Testis (tissue), 3 donors: ENCODE data around the gene EDIL3. TPM values are rescaled to one million over a fixed set of nuclear protein-coding genes. Genes with fewer than 3 reads are reported as not detected.

ENCODE experiments used
- DNase-seq: peaks from one replicate; pipeline ENCODE4 v3.0.0-alpha.2; 2019
- H3K27ac ChIP-seq, 2 donors: fragments of 200-600 bp; sonication (generic); one replicate each; pipeline ENCODE4 v1.5.1; 2019
- H3K27me3 ChIP-seq: fragments of 200-600 bp; sonication (generic); one replicate; pipeline ENCODE4 v1.5.1; 2019
- H3K36me3 ChIP-seq: fragments of 200-600 bp; sonication (generic); one replicate; pipeline ENCODE4 v1.5.1; 2017; ENCODE audit warnings: low read depth; ENCODE audit errors: missing control alignments
- H3K4me1 ChIP-seq: fragments of 200-600 bp; sonication (generic); one replicate; pipeline ENCODE4 v1.5.1; 2019
- H3K4me3 ChIP-seq, 2 donors: fragments of 200-600 bp; sonication (generic); one replicate each; pipeline ENCODE4 v1.5.1; 2017 to 2019
- H3K9me3 ChIP-seq: fragments of 200-600 bp; sonication (generic); one replicate; pipeline ENCODE4 v1.5.1; 2017
- POLR2A ChIP-seq: fragments of 450-650 bp; IDR thresholded peaks from one replicate; pipeline ENCODE4 v1.6.1; 2017; ENCODE audit warnings: antibody characterized with exemption, mild to moderate bottlenecking, moderate library complexity
- WGBS, 2 donors: methylation state at CpG; one replicate each; pipeline ENCODE4 v1.1.5; 2018; 5-methylcytosine and 5-hydroxymethylcytosine counted together
- intact Hi-C: fragments of 100-400 bp; cut with DNase I; formaldehyde crosslinking; loops from one replicate; pipeline ENCODE4 v1.15.1; 2023; ENCODE audit warnings: low total_unique reads
- polyA plus RNA-seq: library from polyadenylated mRNA; stranded (reverse); fragments of 350-450 nt; fragmentation: Illumina TruSeq; extraction: RNeasy Lipid Tissue Mini Kit (QIAGEN cat#74804); gene quantifications from one replicate; pipeline ENCODE4 v1.2.3, GENCODE V29; 2014; ENCODE audit warnings: low read depth, low replicate concordance; ENCODE audit not compliant: insufficient read depth
- total RNA-seq, 2 donors: library from RNA; depleted of rRNA; stranded (reverse); fragments of >200 nt; gene quantifications; one replicate each; pipeline ENCODE4 v1.2.3, GENCODE V29; 2016
- TF ChIP-seq, protein P1 (sequence below), 3 experiments: fragments of 450-650 bp in 2 of 3; fragments of 200-600 bp in 1 of 3; sonication (generic) in 1 of 3; IDR thresholded peaks; one replicate each; pipeline ENCODE4 v1.5.1; 2016 to 2019; ENCODE audit warnings: antibody characterized with exemption in 3 of 3, mild to moderate bottlenecking in 2 of 3, moderate library complexity in 1 of 3

The EDIL3 gene
- total and polyA plus RNA-seq, 3 donors from 2014 or later: 3.4 to 8.6 (median 3.5) TPM

DNA sequence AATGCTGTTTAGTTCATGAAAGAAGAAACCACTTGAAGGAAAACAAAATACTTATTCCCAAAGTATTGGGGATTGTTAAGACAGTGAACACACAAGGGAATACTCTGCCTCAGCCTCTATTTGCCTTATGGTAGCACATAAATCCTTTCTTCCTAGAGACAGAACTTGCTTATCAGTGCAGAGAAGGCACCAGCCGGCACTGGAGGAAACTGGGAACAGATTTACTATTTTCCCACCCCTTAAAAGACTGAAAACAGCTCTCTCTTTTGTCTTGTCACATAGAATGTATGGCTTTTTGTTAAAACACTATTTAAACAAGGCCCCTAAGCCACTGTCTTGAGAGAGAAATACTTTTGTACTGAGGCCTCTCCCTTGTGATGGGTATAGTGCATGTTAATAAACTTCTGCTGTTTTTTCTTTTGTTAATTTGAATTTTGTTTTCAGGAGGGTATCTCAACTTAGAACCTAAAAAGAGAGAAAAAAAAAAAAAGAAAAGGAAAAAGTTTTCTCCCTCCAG, 40.7 kb upstream of the EDIL3 start:
- WGBS, 2 donors: 45 to 58% methylated on average over 1 of the region's 1 CpG
- intact Hi-C loops: no loop called here
- DNase-seq: no peak
- TF ChIP-seq, protein P1, sequence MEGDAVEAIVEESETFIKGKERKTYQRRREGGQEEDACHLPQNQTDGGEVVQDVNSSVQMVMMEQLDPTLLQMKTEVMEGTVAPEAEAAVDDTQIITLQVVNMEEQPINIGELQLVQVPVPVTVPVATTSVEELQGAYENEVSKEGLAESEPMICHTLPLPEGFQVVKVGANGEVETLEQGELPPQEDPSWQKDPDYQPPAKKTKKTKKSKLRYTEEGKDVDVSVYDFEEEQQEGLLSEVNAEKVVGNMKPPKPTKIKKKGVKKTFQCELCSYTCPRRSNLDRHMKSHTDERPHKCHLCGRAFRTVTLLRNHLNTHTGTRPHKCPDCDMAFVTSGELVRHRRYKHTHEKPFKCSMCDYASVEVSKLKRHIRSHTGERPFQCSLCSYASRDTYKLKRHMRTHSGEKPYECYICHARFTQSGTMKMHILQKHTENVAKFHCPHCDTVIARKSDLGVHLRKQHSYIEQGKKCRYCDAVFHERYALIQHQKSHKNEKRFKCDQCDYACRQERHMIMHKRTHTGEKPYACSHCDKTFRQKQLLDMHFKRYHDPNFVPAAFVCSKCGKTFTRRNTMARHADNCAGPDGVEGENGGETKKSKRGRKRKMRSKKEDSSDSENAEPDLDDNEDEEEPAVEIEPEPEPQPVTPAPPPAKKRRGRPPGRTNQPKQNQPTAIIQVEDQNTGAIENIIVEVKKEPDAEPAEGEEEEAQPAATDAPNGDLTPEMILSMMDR (IDR thresholded peaks at IDR 0.05): no peak
- no peak for TF ChIP-seq POLR2A
- no peak overlapping the region for H3K4me3 ChIP-seq
- no peaks in the 10 kb centered on the region for H3K4me1 ChIP-seq
- H3K27me3 ChIP-seq: no peaks in the 10 kb centered on the region
- H3K27ac ChIP-seq: no peak overlapping the region
- no peaks in the 10 kb centered on the region for H3K9me3 ChIP-seq
- H3K36me3 ChIP-seq: no peaks in the 10 kb centered on the region

DNA sequence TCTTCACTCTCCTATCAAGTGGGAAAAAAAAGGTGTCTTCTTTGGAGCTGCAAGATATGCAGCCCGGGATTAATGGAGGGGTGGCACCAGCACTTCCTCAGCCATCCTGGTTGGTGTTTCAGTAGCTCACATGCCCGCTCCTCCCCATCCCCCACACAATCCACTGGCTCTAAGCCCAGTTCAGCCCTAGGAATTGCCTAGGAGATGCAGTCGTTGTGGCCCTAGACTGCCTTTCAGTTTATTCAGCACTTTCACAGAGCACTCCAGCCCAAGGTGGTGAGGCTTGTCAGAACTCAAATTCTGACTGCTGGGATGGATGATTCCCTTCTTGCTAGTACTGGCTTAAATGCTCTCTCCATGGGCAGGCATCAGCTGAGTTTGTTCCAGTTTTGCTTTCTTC, 35.1 kb upstream of the EDIL3 start:
- Histone ChIP-seq H3K4me3 (no peak overlapping the region), H3K27me3 (no peaks in the 10 kb centered on the region), H3K9me3 (no peaks in the 10 kb centered on the region), H3K36me3 (no peaks in the 10 kb centered on the region), H3K4me1 (no peaks in the 10 kb centered on the region), H3K27ac (no peak overlapping the region)
- intact Hi-C loops: no loop called here
- TF ChIP-seq POLR2A: no peak
- TF ChIP-seq, protein P1 (IDR thresholded peaks at IDR 0.05): no peak
- 85 to 87% methylated on average over 3 of the region's 3 CpGs for WGBS, 2 donors
- DNase-seq: no peak

DNA sequence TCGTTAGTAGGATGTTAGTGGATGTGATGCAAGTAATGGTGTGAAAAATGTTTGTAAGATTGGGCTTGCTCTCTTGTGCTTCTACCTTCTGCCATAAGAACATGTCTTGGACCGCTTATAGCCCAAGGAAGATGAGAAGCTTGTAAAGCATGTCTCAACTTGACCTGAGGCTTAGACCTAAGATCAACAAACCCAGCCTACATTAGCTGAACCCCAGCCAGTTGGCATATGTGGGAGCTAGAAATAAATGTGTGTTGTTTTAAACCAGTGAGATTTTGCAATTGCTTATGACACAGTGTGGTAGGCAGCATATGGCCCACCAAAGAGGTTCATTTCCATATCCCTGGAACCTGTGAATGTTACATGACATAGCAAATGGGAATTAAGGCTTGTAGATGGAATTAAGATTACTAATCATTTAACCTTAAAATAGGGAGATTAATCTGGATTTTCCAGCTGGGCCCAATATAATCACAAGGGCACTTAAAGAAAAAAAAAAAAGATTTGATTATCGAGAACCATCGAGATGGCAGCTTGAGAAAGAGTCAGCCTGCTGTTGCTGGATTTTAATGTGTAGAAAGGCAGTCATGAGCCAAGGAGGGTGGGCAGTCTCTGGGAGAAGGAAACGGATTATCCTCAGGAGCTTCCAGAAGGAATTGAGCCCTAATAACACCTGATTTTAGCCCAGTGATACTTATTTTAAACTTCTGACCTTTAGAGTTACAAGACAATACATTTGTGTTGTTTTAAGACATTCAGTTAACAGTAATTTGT, 27.3 kb upstream of the EDIL3 start:
- no peaks in the 10 kb centered on the region for H3K27me3 ChIP-seq
- TF ChIP-seq POLR2A: no peak
- TF ChIP-seq, protein P1 (IDR thresholded peaks at IDR 0.05): no peak
- H3K36me3 ChIP-seq: no peaks in the 10 kb centered on the region
- 88 to 96% methylated on average over 5 of the region's 5 CpGs for WGBS, 2 donors
- intact Hi-C loops: no loop called here
- no peak for DNase-seq
- H3K4me3 ChIP-seq: no peak overlapping the region
- H3K27ac ChIP-seq: no peak overlapping the region
- no peaks in the 10 kb centered on the region for H3K4me1 ChIP-seq
- H3K9me3 ChIP-seq: no peaks in the 10 kb centered on the region

DNA sequence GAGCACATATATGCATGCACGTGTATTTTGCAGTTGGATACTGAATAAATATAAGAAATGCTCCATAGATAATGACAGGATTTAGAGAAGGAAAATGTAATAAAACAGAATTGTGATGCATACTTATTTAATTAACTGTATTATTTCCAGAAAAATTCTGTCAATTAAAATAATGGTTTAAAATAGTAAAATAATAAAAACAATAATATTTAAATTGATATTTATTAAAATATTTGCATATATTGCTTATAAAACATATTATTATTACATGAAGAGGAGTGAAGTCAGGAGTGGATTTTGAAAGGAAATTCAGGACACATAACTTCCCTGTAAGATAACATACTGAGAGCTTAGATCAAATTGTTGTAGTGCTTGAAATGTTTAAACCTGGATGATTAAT, 21.4 kb upstream of the EDIL3 start:
- Histone ChIP-seq H3K27ac (no peak overlapping the region), H3K36me3 (no peaks in the 10 kb centered on the region), H3K4me1 (no peaks in the 10 kb centered on the region), H3K9me3 (no peaks in the 10 kb centered on the region), H3K4me3 (no peak overlapping the region), H3K27me3 (no peaks in the 10 kb centered on the region)
- intact Hi-C loops: no loop called here
- TF ChIP-seq POLR2A: no peak
- TF ChIP-seq, protein P1 (IDR thresholded peaks at IDR 0.05): no peak
- 88 to 97% methylated on average over 1 of the region's 1 CpG for WGBS, 2 donors
- DNase-seq: no peak

DNA sequence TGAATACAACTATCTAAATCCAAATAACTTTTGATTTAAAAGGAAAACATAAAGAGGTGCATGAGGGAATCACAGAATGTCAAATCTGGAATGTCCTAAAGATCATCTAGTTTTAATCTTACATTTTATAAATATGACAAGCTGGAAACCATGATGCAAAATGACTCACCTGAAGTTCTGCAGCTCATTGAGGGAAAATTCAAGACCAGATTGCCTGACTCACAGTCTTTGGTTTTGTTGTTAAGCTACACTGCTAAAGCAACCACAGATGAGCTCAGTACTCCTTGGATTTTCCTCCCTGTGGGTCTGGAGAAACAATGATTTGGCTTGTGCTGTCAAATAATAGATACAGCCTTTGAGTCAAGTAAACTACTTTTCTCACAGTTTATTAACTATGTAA, 19.1 kb upstream of the EDIL3 start:
- no peak for DNase-seq
- no peaks in the 10 kb centered on the region for H3K9me3 ChIP-seq
- H3K27ac ChIP-seq: no peak overlapping the region
- no peaks in the 10 kb centered on the region for H3K4me1 ChIP-seq
- H3K27me3 ChIP-seq: no peaks in the 10 kb centered on the region
- H3K36me3 ChIP-seq: no peaks in the 10 kb centered on the region
- TF ChIP-seq POLR2A: no peak
- TF ChIP-seq, protein P1 (IDR thresholded peaks at IDR 0.05): no peak
- intact Hi-C loops: no loop called here
- no peak overlapping the region for H3K4me3 ChIP-seq
